Thoracic aorta (tissue), 2 donors: Measurements from ENCODE around the gene KIAA1755. TPM values are rescaled to one million over a fixed set of nuclear protein-coding genes. Genes with fewer than 3 reads are reported as not detected.
"Not testable (repeated sequence)": the region's sequence is repeated elsewhere in the genome, so short reads cannot be mapped to it uniquely, and the experiment has no call there.

ENCODE experiments used
- ATAC-seq: fragments of 150-250 bp; one replicate; pipeline ENCODE4 v1.8.0; 2017; ENCODE audit warnings: low read depth; ENCODE audit not compliant: insufficient number of reproducible peaks, low FRiP score
- DNase-seq: peaks from one replicate; pipeline ENCODE4 v3.0.0-alpha.2; 2020; ENCODE audit warnings: low spot score
- H3K27ac ChIP-seq, 2 donors: fragments of 200-600 bp; sonication (generic); 1 replicate in 1 of 2; 2 replicates in 1 of 2; pipeline ENCODE4 v1.5.1; 2016; ENCODE audit warnings: mild to moderate bottlenecking in 2 of 2, moderate library complexity in 2 of 2
- H3K27me3 ChIP-seq: fragments of 200-600 bp; sonication (generic); replicated peaks from 2 replicates; pipeline ENCODE4 v1.6.0; 2016; ENCODE audit warnings: mild to moderate bottlenecking; ENCODE audit not compliant: insufficient read depth
- H3K36me3 ChIP-seq: fragments of 200-600 bp; sonication (generic); one replicate; pipeline ENCODE4 v1.5.1; 2016
- H3K4me1 ChIP-seq, 2 donors: fragments of 200-600 bp; sonication (generic); 1 replicate in 1 of 2; 2 replicates in 1 of 2; pipeline versions ENCODE4 v1.5.1 to v1.6.0; 2016; ENCODE audit warnings: low read depth in 2 of 2, mild to moderate bottlenecking in 1 of 2; ENCODE audit not compliant: control insufficient read depth in 1 of 2
- H3K4me3 ChIP-seq: fragments of 200-600 bp; sonication (generic); 2 replicates; pipeline ENCODE4 v1.5.1; 2016; ENCODE audit warnings: mild to moderate bottlenecking
- H3K9me3 ChIP-seq: fragments of 200-600 bp; sonication (generic); 2 replicates; pipeline ENCODE4 v1.5.1; 2016
- total RNA-seq, 2 donors: library from RNA; depleted of rRNA; stranded (reverse); fragments of >200 nt; gene quantifications; one replicate each; pipeline versions ENCODE4 v1.1.0 to v1.2.3, GENCODE V29; 2016
- TF ChIP-seq, protein P1 (sequence below): fragments of 200-600 bp; sonication (generic); IDR thresholded peaks from one replicate; pipeline ENCODE4 v1.5.1; 2019; ENCODE audit warnings: antibody characterized with exemption

Gene KIAA1755
- total RNA-seq, 2 donors from 2014 or later: 11.0 to 45.4 TPM

DNA sequence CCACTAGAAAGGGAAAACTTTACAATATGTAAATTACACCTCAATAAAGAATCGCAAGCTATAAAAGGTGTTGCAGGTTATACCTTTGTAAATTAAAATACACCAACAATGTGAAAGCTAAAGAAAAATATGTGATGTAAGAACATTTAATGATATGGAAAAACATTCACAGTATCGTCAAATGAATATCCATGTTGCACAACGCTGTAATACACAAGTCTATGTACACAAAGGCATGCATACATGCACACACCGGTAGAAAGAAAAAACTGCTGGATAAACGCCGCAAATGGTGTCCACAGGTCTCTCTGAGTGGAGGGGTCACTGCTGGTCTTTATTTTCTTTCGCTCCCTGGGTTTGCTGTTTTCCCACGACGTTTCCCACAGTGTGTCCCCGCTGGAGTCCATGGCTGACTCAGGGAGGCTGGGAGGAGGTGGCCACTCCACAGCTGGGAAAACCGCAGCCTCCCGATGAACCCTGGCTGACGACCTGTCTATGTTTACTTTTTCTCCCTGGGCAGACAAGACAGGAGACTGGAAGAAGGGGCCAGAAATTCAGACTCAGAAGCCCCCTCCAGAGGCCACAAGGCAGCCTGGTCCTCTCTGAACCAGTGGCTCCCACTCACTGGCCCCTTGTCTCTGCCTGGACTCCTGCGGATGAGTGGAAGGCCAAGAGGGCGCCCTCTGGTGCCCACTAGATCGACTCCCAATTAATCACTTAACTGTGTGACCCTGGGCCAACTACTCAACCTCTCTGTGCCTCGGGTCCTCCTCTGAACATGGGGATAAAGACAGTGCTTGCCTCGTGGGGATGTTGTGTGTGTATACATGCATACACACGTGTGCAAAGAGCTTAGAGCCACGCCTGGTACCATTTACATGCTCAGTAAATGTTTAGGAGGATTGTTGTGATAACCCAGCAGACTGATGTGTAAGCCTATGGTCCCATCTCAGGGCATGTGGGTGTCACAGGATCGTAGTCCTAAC is 30.6 kb upstream of the KIAA1755 start:
- Histone ChIP-seq H3K9me3 (no peaks in the 10 kb centered on the region), H3K36me3 (no peaks in the 10 kb centered on the region), H3K4me1 (peaks cover 0 to 10% of the 10 kb centered on the region in 2 donors), H3K27me3 (no peaks in the 10 kb centered on the region), H3K4me3 (peak overlapping the region; percentile 23), H3K27ac (no peak overlapping the region)
- DNase-seq: no peak
- ATAC-seq: peak; percentile 27
- TF ChIP-seq, protein P1, sequence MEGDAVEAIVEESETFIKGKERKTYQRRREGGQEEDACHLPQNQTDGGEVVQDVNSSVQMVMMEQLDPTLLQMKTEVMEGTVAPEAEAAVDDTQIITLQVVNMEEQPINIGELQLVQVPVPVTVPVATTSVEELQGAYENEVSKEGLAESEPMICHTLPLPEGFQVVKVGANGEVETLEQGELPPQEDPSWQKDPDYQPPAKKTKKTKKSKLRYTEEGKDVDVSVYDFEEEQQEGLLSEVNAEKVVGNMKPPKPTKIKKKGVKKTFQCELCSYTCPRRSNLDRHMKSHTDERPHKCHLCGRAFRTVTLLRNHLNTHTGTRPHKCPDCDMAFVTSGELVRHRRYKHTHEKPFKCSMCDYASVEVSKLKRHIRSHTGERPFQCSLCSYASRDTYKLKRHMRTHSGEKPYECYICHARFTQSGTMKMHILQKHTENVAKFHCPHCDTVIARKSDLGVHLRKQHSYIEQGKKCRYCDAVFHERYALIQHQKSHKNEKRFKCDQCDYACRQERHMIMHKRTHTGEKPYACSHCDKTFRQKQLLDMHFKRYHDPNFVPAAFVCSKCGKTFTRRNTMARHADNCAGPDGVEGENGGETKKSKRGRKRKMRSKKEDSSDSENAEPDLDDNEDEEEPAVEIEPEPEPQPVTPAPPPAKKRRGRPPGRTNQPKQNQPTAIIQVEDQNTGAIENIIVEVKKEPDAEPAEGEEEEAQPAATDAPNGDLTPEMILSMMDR: peak; percentile 58

DNA sequence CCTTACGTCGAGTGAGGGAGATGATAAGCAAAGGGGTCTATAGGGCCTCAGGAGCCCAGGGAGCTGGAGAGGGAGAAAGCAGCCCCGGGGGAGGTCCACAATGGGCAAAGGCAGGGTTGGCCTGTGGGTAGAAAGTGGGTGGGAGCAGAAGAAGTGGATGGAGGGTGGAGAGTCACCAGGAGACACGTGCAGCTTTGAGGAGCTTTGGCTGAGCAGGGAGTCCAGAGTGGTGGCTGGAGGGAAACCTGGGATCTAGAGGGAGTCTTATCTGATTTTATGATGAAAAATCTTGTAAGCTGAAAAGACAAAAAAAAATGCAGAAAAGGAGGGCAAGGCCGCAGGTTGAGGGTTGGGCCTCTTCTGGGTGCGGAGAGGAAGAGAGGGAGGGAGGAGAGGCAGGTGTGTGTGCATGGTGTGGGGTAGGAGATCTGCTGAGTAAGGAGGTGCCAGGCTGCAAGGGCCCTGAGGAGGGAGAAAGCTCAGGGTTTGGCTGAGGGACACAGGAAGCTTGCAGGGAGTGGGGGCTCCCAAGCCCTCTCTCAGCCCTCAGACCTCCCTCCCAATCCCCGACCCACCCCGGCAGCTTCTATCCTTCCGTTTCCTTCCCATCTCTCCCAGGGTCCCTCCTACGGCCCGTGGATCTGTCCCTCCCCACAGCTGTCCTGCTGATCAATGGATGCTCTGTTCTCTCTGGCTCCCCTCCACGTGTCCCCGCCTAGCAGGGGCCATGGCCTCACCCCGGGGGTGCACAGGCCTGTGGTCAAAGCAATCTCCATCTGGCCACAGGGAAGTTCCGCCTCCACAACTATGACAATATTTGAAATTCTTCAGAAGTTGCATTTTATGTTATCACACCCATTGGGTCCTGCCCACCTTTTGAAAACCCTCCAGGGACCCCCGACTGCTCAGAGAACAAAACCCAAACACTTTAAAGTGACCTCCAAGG is 26.3 kb upstream of the KIAA1755 start:
- Histone ChIP-seq H3K27me3 (no peaks in the 10 kb centered on the region), H3K36me3 (no peaks in the 10 kb centered on the region), H3K9me3 (no peaks in the 10 kb centered on the region), H3K27ac (no peak overlapping the region), H3K4me1 (peaks cover 0 to 10% of the 10 kb centered on the region in 2 donors), H3K4me3 (no peak overlapping the region)
- no peak for DNase-seq
- no peak for ATAC-seq
- TF ChIP-seq, protein P1: no peak

DNA sequence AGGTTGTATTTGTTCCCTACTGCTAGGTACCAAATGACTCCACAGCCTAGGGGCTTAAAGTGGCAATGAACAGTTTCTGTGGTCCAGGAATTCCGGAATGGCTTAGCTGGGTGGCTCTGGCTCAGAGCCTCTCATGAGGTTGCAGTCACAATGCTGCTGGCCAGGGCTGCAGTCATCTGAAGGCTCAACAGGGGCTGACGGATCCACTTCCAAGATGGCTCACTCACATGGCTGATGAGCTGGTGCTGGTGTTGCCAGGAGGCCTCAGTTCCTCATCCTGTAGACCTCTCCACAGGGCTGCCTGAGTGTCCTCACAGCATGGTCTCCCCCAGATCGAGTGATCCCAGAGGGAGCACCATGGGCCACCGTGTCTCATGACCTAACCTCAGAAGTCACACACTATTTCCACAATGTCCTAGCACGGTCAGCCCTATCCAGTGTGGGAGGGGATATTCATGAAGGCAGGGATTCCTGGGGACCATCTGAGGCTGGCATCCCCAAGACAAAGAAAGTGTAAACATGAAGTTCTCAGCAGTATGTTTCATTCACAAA is 24.4 kb upstream of the KIAA1755 start:
- no peaks in the 10 kb centered on the region for H3K9me3 ChIP-seq
- TF ChIP-seq, protein P1: no peak
- no peak for DNase-seq

DNA sequence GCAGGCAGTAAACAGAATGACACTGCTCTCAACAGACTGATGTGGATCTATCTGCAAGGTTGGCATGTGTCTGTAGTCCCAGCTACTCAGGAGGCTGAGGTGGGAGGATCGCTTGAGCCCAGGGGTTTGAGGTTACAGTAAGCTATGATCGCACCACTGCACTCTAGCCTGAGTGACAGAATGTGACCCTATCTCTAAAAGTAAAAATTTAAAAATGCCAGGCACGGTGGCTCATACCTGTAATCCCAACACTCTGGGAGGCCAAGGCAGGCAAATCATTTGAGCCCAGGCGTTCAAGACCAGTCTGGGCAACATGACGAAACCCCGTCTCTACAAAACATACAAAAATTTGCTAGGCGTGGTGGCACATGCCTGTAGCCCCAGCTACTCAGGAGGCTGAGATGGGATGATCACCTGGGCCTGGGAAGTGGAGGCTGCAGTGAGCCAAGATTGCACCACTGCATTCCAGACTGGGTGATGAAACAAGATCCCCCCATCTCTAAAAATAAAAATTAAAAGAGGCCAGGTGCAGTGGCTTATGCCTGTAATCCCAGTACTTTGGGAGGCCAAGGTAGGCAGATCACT is 23.6 kb upstream of the KIAA1755 start:
- H3K4me1 ChIP-seq: peaks cover 5 to 15% of the 10 kb centered on the region in 2 donors
- H3K36me3 ChIP-seq, H3K9me3 ChIP-seq, DNase-seq, ATAC-seq, H3K27ac ChIP-seq, H3K4me3 ChIP-seq, H3K27me3 ChIP-seq: not testable (repeated sequence)

More for the DNA sequence above, 24.4 kb upstream of the KIAA1755 start:
- Histone ChIP-seq H3K36me3 (no peaks in the 10 kb centered on the region), H3K4me3 (no peak overlapping the region), H3K27me3 (no peaks in the 10 kb centered on the region), H3K27ac (no peak overlapping the region), H3K4me1 (peaks cover 0 to 7% of the 10 kb centered on the region in 2 donors)
- no peak for ATAC-seq

DNA sequence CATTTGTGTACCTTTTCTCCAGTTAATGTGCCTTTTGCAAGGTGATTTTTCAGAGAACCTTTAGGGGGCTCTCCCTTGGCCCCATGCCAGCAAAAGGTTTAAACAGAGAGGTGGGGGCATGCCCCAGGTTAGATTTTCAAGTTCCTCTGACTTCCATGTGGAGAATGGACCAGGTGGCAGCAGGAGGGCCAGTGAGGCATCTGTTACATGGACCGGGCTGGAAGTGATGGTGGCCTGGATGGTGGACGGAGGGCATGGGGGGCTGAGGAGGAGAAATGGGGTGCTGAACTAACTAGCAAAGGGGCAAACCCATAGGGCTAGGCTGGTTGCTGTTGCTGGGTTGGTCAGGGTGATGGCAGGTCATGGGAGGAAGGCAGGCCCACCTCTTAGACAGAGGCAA is 22.7 kb upstream of the KIAA1755 start:
- Histone ChIP-seq H3K9me3 (no peaks in the 10 kb centered on the region), H3K27ac (no peak overlapping the region), H3K27me3 (no peaks in the 10 kb centered on the region), H3K4me3 (no peak overlapping the region), H3K36me3 (no peaks in the 10 kb centered on the region), H3K4me1 (peaks cover 5 to 17% of the 10 kb centered on the region in 2 donors)
- DNase-seq: no peak
- TF ChIP-seq, protein P1: no peak
- no peak for ATAC-seq

DNA sequence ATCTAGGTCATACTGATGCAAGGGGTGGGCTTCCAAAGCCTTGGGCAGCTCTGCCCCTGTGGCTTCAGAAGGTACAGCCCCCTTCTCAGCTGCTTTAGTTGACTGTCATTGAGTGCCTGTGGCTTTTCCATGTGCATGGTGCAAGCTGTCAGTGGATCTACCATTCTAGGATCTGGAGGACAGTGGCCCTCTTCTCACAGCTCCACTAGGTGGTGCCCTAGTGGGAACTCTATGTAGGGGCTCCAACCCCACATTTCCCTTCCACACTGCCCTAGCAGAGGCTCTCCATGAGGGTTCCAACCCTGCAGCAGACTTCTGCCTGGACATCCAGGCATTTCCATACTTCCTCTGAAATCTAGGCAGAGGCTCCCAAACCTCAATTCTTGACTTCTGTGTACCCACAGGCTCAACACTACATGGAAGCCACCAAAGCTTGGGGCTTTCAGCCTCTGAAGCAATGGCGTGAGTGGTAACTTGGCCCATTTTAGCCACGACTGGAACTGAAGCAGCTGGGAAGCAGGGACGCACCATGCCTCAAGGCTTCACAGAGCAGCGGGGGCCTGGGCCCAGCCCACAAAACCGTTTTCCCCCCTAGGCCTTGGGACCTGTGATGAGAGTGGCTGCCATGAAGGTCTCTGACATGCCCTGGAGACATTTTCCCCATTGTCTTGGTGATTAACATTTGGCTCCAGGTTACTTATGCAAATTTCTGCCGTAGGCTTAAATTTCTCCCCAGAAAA is 20.8 kb upstream of the KIAA1755 start:
- ATAC-seq, DNase-seq, H3K27ac ChIP-seq: not testable (repeated sequence)

More for the DNA sequence above, 20.8 kb upstream of the KIAA1755 start:
- not testable (repeated sequence) for H3K36me3 ChIP-seq, H3K4me3 ChIP-seq, H3K9me3 ChIP-seq, H3K27me3 ChIP-seq
- peaks cover 5 to 17% of the 10 kb centered on the region in 2 donors for H3K4me1 ChIP-seq
